Daoy (cell line): ENCODE results near the gene PYDC2. TPM values are rescaled to one million over a fixed set of nuclear protein-coding genes. Genes with fewer than 3 reads are reported as not detected.
"Not testable (repeated sequence)": the region's sequence is repeated elsewhere in the genome, so short reads cannot be mapped to it uniquely, and the experiment has no call there.

Source experiments
- DNase-seq: peaks from one replicate; pipeline ENCODE4 v3.0.0-alpha.2; 2015; ENCODE audit warnings: low read depth
- total RNA-seq: library from RNA; depleted of rRNA; stranded (reverse); fragments of >200 nt; shearing (Covaris generic); gene quantifications from 2 replicates; pipeline ENCODE4 v1.2.3, GENCODE V29; 2014; rRNA removed

The PYDC2 gene
- total RNA-seq, 1 experiment from 2014 or later, result not detected

GRCh38 chr3:191470080-191470479 lies 9.1 kb downstream of the PYDC2 start:
- DNase-seq, result no peak

GRCh38 chr3:191470545-191470944 lies 9.6 kb downstream of the PYDC2 start:
- no peak for DNase-seq

- no peak for DNase-seq
These were observed 12.8 kb downstream of the PYDC2 start for GRCh38 chr3:191473661-191474198.

GRCh38 chr3:191476066-191476772 lies 15.3 kb downstream of the PYDC2 start:
- peak; percentile 42 for DNase-seq

- DNase-seq, result not testable (repeated sequence)
These were observed 23.0 kb downstream of the PYDC2 start for GRCh38 chr3:191483994-191484393.

GRCh38 chr3:191484461-191484860 lies 23.5 kb downstream of the PYDC2 start:
- no peak for DNase-seq

- DNase-seq, result peak; percentile 52
These were observed 31.6 kb downstream of the PYDC2 start for GRCh38 chr3:191492601-191493000.

GRCh38 chr3:191493336-191493735 lies 32.4 kb downstream of the PYDC2 start:
- DNase-seq, result no peak

- peak; percentile 93 for DNase-seq
These were observed 38.5 kb downstream of the PYDC2 start for GRCh38 chr3:191499307-191500080.

GRCh38 chr3:191500892-191501291 lies 39.9 kb downstream of the PYDC2 start:
- DNase-seq, result no peak

GRCh38 chr3:191502583-191502982 lies 41.6 kb downstream of the PYDC2 start:
- DNase-seq, result peak; percentile 32

- no peak for DNase-seq
These were observed 48.1 kb downstream of the PYDC2 start for GRCh38 chr3:191509078-191509477.

Other genes with a start within 250 kb of the PYDC2 start
- gene CCDC50, start 131.8 kb upstream of the PYDC2 start, total RNA-seq, result 151 and 167 TPM in 2 replicates
- gene UTS2B, start 130.6 kb upstream of the PYDC2 start, total RNA-seq, result not detected in 2 replicates